Activated CD4-positive, alpha-beta T cell treated with anti-CD3 and anti-CD28 coated beads, Interleukin-2, Interleukin-6, amounts not matched to agents 100 ng/mL and 50 ng/mL, durations not matched to agents 16 hours and 8 hours (primary cell): Measurements from ENCODE around the gene RBPJ.

Source experiments
- DNase-seq: peaks from one replicate; pipeline ENCODE4 v3.0.0-alpha.2; 2020

Gene RBPJ

DNA sequence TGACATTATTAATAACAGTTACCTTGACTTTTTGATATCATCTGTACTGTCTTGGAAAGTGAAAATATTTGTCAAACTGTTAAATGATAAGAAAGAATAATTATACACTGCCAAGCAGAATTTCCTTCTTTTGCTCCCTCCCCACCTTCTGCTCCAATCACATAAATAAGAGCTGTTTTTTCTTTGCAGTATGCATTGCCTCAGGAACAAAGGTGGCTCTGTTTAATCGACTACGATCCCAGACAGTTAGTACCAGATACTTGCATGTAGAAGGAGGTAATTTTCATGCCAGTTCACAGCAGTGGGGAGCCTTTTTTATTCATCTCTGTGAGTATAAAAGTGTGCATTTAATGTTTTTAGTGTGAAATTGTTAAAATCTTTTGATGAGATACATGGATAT is 103.3 kb downstream of the RBPJ start:
- DNase-seq: no peak

DNA sequence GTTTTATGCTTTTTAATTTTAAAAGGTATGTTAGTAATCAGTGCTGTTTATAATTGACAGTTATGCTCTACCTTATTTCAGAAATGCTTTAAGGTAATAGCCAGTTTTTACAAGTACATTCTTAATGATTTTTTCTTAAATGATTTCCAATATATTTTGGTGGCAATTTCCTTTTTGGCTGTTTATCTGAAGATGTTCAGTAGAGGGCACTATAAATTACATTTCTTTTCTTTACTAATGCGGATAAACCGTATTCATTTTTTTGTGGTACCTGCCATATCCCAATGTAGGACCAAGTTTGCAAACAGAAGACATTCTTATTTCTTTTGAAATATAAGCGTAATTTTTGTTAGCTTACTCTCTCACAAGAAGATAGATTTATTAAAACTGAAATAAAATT is 104.0 kb downstream of the RBPJ start:
- DNase-seq: no peak

DNA sequence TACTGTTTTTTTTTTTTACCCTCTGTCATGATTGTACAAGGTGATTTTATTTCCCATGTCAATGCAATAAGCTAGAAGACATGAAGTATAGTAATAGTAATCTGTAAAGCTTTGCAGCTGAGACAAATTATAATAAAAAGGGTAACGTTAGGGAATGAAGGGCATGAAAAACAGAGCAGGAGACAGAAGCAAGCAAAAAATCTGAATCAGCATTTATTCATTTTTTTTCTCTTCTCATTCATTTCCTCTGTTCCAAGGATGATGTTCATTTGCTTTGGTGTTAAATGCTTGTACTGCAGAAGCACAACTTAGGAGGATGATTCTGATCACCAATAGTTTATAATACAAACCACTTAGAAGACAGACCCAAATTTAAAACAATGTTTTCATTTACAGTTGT is 105.1 kb downstream of the RBPJ start:
- no peak for DNase-seq

DNA sequence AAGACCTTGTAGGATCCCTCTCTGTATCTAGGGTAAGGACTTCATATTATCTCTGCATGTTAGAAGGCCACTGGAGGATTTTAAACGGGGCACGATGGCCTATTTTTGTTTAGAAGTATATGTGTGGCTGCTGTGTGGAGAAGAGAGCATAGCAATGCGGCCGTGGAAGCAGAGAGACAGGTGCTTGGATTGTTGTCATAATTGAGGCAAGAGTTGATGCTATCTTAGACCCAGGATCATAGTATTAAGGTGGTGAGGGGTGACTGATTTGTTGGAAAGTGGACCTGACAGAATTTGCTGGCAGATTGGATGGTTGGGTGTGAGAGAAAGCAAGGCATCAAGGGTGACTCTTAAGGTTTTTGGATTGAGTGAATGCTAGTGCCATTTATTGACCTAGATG is 106.1 kb downstream of the RBPJ start:
- no peak for DNase-seq

GRCh38 chr4:26429910-26430309 is 109.1 kb downstream of the RBPJ start:
- no peak for DNase-seq

DNA sequence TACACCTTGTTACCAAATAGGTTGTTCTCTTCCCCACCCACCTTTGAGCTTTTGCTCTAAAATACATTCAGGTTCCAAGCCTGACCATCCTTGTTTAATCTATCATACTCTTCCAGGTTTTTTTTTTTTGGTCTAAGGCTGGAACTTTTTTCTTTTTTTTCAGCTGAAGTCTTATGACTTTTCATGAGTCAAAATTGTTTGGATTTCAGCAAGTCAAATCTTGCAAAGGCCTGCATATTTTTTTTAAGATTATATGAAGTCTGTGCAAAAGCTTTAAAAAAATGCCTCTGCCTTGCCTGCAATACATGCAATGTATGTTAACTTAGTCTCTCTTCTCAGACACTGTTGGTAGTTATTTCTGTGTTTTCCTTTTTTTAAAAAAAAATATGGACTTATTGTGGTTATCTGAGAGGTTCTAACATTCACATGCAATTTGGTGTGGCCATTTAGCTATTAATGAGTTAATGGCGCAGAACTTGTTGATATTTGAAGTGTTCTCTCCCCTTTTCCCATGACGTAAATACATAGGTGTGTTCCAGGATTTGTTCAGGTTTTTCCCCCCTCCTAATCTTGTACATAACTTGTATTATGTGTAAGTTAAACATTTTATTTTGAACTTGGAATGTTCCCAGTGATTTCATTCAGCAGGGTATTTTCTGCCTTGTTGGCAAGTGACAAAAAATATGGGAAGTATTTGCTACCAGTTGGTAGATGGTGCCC is 110.8 kb downstream of the RBPJ start:
- no peak for DNase-seq

GRCh38 chr4:26432419-26432818 is 111.6 kb downstream of the RBPJ start:
- no peak for DNase-seq

GRCh38 chr4:26433556-26433955 is 112.7 kb downstream of the RBPJ start:
- DNase-seq: no peak

DNA sequence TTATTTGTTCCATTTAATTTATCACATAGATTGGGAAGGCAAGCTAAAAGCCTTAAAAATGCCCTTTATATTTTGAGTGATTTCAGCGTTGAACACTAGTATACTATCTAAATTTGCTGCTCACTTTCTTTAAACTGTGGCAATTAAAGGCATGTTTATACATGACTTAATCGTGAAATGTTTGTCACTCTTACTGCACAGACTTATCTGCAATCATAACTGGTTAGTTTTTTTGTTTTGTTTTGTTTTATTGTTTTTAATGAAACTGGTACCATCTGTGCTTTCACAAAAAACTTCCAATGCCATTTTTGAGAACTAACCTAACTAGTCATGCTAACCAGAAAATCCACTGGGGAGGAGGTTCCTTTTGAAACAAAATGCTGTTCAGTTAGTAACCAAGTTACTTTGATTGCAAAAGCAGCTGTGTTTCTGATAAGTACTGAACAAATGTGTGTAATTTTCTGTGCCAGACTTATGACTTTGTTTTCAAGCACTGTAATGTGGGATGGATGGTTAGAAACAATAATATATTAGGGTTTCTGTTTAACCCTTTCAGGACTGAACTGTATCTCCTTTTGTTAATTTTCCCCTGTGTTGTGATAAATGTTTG is 113.3 kb downstream of the RBPJ start:
- no peak for DNase-seq

GRCh38 chr4:26441102-26441501 is 120.3 kb downstream of the RBPJ start:
- DNase-seq: no peak

DNA sequence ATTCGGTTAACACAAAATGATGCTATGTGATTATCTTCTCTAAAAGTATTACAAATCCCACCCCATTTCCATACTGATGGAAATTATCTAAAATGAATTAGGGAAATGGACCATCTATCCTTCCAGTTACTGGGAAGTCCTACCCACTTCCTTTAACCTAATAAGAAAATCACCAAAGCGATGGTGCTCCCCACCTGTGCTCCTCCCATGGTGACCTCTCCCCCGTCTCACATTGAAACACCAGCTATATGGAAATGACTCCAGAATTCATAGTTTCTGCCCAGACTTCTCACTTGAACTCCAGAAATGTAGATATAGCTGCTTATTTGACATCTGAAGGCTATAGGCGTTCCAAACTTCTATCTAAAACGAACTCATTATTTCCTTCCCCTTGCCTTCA is 121.0 kb downstream of the RBPJ start:
- DNase-seq: no peak

- no peak for DNase-seq
Measured at GRCh38 chr4:26447378-26447777, 126.6 kb downstream of the RBPJ start.

- DNase-seq: no peak
Measured at GRCh38 chr4:26450418-26450817, 129.6 kb downstream of the RBPJ start.

DNA sequence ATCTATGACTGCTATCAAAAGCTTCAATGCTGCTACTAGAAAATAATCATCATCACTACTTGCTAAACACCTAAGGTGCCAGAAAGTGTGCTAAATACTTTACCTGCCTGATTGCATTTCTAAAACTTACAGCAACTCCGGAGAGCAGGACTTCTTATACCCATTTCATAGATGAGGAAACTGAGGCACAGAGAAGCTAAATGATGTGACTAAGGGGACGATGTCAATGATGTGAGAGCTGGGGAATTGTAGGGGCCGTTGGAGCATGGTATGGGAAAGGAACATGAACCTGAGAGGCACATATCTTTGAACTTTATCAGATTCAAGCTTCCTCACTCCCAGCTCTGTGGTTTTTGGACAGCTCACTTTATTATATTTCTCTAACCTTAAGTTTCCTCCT is 130.8 kb downstream of the RBPJ start:
- no peak for DNase-seq

- no peak for DNase-seq
Measured at GRCh38 chr4:26452565-26453531, 132.0 kb downstream of the RBPJ start.

DNA sequence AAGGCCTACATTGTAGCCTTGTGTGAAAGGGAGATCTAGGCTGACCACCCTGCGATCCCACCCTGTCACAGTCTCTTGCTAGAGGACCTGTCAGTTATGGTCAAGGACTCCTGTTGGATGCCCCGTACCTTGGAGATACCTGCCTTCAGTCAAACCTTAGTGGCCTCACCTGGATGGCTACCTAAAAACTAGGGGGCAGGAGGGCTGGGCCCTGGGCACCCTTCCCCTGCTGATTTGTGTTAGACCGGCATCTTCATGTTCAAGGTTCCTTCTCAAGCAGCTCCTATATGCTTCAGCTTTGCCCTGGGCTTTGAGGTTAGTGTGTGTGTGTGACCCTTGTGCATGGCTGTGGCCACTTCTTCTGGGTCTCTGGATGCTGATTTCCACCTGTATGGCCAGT is 134.1 kb downstream of the RBPJ start:
- no peak for DNase-seq

DNA sequence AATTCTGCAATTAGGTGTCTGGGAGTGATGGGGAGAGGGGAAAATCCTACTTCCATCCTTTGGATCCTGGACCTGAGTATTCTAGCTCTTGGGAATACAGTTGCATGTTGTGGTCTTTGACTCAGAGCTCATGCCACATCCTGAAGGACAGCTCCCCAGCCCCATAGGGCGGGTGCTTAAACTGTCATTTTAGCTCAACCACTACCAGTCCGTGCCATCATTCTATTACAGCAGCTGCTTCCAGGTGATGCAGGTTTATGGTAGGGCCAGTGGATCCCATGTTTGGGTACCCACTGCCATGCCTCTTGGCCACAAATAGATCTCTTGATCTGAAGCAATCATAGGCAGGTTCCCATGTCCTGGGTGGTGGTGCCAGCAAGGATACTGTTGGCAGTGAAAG is 134.8 kb downstream of the RBPJ start:
- DNase-seq: no peak

DNA sequence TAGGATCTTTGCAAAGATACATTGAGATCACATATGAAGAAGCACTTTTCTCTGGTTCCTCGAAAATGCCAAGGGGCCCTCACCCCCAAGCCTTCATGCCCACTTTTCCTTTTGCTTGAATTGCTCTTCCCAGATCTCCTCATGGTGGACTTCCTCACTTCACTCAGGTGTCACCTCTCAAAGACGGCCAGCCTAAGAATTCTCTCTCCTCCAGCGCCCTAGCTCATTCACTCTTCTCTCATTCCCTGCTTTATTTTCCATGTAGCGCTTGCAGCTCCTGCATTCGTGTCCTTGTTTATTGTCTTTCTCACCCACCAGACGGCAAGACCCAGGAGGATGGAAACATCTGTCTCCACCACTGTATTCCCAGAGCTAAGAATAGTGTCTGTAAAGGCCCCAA is 136.6 kb downstream of the RBPJ start:
- no peak for DNase-seq

GRCh38 chr4:26458157-26458561 is 137.3 kb downstream of the RBPJ start:
- no peak for DNase-seq

DNA sequence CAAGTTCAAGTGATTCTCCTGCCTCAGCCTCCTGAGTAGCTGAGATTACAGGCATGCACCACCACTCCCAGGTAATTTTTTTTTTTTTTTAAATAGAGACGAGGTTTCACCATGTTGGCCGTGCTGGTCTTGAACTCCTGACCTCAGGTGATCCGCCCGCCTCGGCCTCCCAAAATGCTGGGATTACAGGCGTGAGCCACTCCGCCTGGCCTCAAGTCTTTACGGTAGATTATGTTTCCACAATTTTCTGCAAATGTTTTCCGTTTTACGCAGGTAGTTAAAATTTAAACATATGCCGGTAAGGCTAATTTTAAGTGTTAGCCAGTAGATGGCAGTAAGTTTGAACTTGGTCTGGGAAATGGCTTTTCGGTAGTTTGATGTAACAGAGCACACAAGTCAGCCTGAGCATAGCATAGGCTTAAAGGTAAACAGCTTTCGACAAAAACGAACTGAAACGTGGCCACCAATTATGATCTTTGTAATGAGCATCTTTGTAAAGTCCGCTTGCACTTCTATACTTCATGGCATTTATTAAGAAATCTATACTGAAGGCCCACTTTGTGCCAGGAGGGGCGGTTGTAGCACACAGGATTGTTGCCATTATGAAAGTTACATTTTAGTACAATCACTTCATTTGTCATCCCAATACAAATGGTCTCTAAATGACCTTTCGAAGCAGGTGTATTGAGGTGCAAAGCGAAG is 138.4 kb downstream of the RBPJ start:
- peak; percentile 52 for DNase-seq

- DNase-seq: no peak
Measured at GRCh38 chr4:26459756-26460530, 139.1 kb downstream of the RBPJ start.

DNA sequence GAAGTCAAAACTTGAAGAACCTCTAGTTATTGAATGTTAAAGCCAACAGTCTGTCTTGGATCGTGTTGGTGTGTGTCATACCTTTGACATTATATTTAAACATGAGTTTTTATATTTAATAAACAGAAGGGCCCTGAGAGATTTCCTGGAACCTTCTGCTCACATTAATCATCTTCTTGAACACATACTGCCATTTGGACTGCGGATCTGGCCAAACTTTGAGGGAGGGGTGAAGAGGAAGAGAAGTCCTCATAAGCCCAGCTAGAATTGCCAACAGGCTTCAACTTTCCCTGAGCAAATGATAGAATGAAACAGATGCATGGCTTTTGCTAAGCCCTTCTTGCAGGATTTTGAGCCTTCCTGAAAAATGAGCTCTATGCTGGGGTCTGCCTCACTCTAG is 142.1 kb downstream of the RBPJ start:
- DNase-seq: no peak
